Stimulated activated CD4-positive, alpha-beta T cell treated with anti-CD3 and anti-CD28 coated beads, Interleukin-1b, Interleukin-23, amount 100 ng/mL, for 24 hours (primary cell): ENCODE data around the gene DCLK1.

ENCODE experiments used
- DNase-seq, 4 experiments: peaks; one replicate each; pipeline ENCODE4 v3.0.0-alpha.2; 2020; ENCODE audit warnings: low read depth in 4 of 4, low spot score in 1 of 4

The DCLK1 gene

DNA sequence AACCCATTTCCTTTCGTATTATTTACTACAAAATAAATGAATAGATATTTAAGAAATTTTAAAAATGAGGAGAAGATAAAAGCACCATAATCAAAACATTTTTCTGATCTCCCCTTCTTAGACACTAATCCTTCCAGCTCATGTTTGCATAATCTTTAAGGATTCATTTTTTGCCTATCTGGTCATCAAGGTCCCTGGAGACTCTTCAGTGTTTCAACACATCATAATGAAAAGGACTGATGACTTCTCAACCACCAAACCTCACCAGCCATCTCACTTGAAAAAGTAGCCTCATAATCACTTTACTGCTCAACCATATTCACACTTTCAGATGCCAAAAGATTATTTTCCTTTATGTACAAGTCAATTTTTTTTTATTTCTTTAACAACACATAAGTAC, 80.1 kb downstream of the DCLK1 start:
- DNase-seq: no peak

DNA sequence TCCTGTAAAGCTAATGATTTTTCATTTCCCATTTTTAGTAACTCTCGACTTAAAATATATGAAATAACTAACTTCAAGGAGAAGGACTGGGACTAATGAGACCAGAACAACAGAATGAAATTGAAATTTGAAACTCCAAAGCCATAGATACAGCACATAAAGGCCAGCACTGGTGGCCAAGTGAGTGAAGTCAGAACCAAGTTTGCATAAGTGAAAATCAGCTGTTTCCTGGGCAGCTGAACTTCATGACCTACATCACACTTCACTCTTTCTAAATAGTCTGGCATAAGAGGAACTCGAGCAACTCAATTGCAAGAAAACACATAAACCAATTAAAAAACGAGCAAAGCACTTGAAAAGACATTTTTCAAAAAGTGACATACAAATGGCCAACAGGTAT, 84.5 kb downstream of the DCLK1 start:
- no peak for DNase-seq

DNA sequence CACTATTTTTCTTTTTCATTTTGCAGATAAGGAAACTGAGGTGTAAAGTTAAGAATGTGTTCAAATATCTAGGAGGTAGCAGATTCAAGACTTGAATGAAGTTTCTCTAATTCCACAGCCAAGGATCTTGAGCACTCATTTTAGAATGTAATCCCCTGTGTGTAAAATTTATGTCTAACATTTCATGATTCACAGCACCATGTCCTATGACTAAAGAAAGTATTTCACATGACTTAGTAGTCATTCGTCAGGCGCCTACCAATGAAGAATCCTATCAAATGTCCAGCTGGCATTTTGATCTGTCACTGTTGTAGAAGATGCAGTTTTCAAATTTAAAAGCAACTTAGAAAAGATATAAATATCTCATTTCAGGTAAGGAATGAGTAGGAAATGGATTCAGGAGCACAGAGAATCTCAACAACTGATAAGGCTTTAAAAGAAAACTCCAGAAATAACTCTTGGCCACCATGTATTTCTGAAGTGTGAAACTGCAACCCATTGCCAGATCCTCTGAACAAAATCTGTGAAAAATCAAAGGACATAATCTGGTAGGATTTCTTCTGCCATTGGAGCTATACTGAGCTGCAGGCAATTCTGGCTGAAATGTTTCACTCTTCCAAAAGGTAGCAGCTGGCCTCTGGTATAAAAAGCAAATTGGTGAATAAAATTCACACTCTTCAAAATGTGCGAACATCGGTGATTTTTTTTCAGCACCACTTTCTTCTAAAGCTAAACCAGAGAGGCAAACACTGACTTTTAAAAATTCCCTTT, 92.2 kb downstream of the DCLK1 start:
- no peak for DNase-seq

DNA sequence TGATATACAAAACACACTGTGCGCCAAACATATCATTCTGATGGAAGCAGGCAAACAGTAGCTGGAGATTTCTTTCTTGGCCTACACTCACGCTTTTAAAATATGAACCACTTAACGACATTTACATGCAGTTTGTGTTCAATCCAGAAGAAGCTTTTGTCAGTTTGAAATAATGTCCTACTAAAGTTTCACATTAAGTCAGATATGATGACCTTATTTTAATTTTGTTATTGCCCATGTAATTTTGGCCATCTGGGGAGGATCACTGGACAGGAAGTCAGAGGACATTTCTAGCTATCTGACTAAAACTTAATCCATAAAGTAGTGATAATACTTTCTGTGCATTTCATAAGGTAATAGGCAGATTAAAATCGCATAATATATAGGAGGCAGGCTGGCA, 98.1 kb downstream of the DCLK1 start:
- DNase-seq: no peak

DNA sequence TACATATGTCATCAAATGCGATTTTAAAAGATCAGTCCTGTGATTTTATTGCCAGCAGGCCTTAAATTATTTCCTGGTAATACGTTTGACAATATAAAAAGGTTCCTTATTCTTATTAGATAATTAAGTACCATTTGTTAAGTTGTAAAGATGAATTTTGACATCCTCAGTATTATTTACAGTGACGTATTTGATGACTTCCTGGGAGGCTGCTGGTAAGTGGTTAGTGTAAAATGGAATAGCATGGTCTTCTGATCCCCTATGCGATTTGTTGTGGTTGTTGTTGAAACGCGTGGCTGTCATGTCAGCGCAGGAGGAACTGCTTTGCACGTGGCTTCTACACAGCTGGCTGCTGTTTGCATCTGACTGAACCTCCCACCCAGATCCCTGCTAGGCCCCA, 99.7 kb downstream of the DCLK1 start:
- DNase-seq: no peak

DNA sequence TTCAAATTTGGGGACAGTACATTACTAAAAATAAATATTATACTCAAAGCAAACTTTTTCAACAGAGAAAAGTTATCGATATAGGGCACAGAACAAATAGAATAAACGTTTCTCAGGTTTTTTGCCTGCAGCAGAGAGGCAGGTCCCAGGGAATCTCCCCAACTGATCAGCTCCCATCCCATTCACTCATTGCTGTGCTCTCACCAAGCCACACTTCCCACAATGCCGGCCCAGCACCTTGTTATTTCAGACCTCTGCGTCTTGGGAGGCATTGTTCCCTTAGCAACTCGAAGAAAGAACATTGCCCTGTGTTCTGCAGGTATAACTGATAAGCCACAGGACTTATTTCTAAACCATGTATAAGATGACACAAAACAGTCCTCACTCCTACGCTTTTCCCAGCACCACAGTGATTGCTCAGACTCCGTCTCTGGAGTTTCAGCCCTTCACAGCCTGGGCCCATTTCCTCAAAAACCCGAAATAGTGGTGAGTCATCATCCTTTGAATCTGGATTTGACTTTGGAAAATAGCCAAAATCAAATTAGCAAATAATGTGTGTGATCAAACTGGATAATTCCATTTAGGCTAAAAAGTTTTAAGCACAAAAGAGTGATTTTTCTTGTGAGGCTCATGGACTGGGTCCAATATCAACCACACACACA, 100.4 kb downstream of the DCLK1 start:
- no peak for DNase-seq

DNA sequence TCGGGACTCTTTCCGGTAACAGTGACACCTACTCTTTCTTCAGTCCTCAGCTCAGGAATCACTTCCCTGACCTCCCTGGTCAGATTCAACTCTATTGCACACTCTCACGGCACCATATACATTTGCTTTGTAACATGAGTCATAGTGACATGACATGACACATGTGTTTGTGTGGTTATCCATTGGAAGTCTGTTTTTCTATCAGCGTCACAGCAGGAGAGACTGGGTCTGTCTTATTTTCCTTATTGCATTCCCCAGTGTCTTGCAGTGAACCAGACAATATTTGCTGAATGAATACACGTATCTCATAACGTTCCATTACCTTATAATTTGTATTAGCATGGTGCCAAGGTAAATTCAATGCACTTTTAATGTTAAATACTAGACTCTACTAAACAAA, 102.0 kb downstream of the DCLK1 start:
- no peak for DNase-seq

DNA sequence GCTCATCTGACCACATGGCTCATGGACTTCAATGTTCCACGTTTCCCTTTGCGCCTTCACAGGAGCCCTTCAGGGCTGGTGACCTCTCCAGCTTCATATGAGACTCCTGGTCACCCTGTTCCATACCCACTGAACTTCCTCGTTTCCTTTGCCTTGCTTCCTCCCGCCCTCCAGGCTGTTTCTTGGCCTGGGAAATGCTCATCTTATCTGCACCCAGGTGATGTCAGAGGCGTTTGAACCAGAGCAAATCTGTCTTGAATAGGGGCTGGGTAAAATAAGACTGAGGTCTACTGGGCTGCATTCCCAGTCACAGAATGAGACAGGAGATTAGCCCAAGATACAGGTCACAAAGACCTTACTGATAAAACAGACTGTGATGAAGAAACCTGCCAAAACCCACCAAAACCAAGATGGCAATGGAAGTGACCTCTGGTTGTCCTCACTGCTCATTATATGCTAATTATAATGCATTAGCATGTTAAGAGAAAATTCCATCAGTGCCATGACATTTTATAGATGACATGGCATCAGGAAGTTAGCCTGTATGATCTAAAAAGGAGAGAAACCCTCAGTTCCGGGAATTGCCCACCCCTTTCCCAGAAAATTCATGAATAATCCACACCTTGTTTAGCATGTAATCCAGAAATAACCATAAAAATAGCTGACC, 102.7 kb downstream of the DCLK1 start:
- no peak for DNase-seq

DNA sequence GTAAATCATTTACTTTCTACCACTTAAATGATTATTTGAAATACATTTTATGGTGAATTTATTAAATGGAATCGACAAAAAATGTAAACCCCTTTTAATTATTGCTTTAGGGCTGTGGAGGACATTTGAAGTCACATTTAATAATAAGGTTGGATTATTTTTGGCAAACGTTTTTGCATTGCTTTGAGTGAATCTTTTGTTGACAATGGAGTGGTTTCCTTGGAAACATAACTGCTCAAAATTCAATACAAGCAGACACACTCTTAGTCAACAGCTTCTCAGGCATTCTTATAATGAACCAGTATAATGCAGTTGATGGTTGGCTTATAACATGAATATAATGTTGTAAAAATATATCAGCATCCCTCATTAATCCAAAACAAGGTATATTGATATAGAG, 104.7 kb downstream of the DCLK1 start:
- DNase-seq: no peak

DNA sequence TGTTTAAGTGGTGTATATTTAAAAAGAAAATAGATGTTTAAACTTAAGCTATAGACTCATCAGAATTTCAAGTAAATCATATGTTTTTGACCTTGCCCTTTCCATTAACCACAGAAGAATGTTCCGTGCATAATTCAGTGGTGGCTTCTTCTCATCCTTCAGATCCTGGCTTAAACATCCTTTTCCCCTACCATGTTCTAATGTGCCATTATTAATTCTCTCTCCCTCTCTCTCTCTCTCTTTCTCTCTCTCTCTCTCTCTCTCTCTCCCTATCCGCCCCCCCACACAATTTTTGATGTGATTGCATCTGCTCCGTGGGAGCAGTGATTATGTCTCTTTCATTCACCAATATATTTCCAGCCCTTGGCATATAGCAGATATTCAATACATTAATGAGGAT, 116.4 kb downstream of the DCLK1 start:
- no peak for DNase-seq

DNA sequence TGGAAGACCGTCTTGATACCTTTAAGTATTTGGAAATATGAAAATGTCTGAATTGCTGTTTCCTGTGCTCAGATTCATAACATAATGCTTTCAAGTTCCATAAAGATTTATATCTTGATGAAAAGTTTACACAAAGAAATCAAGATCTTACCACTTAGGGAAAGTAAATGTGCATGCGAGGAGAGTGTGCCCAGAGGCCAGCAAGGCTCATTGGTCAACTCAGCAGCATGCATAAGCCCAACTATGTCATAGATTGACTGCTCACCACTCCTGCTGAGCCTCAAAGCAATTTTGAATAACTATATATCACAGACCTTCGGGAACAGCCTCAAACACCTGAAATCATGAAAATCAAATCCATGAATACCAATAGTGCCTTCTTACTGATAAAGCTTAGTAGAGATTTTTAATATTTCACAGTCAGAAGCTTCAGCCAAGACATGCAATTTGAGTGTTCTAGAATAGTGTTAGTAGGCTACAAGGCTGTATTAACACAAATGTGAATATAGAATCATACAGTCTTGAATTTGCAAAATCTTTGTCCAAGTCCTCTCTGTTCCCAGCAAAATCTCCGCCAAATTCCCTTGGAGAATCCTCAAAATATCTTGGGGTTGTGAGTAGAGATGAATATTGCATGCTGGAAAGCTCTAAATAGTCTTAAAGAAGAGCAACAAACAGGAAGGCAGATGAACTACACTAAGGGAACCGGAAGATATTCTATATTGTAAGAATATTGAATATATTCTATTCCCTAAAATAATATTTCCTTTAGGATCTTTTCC, 124.1 kb downstream of the DCLK1 start:
- DNase-seq: no peak

DNA sequence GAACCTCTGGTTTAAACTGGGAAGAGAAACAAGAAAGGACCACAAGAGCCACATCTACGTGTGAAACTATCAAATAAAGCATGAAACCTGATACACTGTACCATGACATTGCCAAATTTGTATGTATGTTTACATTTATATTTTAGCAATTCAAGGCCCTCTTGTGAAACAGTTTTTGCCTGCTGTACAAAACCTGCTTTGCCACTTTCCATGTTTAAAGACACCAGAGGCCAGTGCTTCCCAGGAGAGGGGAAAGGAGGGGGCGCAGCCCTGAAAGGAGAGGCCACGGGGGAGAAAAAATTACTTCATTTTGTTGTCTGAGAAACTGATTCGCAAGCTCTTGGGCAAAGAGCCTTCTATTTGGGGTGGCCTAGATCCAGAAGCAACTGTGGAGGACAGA, 124.8 kb downstream of the DCLK1 start:
- no peak for DNase-seq

DNA sequence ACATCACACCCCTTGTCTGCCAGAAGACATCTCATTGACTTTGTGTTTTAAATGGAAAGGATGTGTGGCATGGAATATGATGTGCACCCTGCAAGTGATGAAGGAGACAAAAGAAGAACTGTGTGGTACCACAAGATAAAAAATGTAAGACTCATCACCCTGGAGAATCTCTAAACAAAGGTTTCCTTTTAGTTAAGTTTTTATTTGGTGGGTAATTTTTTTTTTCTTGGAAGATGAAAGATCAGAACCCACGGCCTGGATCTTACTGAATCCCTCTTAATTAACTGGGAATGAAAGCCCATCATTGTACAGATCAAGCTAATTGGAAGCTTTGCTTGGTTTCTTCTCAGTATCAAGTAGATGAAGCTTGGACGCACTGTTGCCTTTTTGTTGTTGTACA, 129.6 kb downstream of the DCLK1 start:
- no peak for DNase-seq

DNA sequence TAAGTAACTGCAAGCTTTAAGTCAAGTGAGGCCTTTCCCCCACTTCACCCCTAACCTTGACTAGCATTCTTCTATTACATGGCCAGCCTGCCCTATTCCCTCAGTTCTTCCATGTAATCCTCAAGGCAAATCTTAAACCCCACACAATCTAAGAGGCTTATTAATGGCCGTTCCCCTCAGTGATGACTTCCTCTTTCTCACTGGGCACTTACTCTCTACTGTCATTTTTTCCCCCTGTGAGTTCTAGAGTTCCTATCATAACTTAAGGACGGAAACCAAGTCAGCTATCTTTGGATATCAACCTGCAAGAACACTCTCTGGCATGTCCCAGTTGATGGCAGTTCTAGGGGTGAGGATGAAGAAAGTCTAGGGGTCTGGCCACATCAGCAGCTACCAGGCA, 131.2 kb downstream of the DCLK1 start:
- no peak for DNase-seq

DNA sequence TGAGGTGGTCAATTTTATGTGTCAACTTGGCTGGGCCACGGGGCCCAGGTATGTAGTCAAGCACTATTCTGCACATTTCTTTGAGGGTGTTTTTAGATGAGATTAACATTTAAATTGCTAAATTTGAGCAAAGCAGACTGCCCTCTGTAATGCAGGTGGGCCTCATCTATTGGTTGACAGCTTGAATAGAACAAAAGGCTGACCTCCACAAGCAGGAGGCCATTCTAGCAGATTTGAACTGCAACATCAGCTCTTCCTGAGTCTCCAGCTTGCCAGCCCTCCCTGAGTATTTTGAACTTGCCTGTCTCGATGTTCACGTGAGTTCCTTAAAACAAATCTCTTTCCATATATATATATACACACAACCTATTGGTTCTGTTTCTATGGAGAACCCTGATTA, 134.8 kb downstream of the DCLK1 start:
- no peak for DNase-seq

DNA sequence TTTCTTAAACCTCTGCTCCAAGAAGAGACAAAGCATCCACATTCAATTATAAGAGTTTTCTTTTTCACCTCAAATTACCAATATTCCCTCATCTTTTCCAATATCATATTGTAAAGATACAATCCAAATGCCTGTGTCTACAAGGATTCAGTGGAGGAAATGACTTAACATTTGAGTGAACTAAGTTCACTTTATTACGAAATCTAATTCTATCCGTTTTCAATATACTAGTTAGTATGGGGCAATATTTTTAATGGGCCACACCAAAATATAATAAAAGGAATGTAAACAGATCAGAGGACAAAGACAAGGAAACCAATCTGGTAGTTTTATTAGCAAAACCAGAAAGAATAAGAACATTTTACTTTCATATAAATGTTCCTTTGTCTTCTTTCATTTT, 136.0 kb downstream of the DCLK1 start:
- DNase-seq: no peak

DNA sequence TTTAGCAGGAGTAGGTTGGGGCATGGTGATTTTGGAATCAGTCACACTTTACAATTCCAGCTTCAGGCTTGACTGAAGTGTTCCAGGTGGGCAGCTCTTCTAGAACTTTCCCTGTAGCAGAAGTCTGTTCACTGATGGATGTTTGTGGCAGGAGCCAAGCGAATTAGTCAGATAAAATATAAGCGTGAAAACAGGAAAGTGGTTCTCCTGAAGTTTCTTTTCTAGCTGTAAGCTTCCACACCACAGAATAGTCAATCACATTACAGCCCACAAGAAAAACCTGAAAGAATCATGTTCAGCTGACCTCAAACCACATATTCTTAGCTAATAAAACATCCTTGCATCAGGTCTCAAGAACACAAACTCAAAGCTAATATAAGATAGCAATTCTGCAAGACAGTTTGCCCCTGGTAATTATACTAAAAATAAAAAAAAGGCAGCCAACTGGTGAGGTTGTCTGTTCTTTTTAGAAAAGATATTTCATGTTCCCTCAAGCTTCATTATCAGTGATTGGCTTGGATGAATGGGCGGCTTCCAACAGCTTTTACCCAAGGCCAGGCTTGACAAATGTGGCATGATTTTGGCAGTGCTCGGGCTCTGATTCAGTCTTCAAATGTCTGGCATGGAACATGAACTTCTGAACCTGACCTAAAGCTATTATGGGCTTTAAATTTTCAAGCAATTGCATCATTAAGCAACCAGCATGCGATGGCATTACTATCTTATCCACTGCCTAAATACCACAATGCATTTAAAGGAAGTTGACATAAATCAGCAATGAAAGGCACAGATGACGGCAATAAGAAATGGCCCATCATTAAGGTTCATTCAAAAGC, 136.8 kb downstream of the DCLK1 start:
- no peak for DNase-seq

DNA sequence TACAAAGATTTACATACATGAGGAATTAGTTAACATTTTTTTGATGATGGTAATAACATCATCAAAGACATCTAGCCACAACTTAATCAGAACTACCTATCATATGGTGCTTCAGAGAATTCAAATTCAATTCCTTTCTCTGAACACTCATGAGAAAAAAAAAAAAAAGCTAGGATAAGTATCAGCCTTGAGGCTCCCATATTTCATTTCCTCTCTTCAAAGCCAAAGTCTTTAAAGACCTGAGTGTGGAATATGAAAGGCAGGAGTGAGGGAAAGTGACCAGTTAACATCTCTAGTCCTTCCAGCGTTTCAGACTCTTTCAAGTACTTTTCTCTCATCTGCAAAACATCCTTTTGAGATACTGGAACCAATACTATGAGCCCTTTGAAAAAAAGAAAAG, 137.5 kb downstream of the DCLK1 start:
- DNase-seq: no peak

DNA sequence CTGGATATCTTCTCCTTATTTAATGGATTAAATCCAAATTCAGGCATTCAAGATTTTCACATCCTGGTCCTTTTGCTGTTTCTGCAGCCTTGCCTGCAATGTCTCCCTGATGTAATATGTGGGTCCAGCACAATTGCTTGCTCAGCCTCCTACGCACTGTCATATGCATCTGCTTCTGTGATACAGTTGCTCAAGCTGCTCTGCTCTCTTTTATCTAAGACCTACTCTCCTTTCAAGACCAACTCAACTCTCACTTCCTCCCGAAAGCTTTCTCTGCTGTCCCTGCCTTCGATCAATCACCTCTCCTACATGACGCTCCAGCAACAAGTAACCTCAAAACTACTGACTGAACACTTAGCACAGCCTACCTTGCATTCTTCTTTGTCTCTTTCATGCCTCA, 138.2 kb downstream of the DCLK1 start:
- DNase-seq: no peak

DNA sequence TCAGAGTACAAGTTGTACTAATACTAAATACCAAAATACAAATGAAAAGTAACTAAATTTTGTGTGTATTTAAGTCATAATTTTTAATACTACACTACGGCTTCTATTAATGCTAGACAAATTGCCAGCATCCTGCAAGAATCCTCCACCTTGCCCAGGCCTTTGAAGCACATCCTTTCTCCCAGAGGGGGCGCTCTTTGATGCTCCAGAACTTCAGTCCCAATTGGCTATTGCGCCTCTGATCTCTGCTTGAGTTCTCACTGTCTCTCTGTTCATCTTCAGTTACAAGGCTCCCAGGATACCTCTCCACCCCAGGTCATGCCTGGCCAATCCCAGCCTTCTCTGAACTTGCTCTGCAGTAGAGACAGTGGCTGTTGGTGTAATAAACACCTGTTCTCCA, 141.0 kb downstream of the DCLK1 start:
- no peak for DNase-seq

DNA sequence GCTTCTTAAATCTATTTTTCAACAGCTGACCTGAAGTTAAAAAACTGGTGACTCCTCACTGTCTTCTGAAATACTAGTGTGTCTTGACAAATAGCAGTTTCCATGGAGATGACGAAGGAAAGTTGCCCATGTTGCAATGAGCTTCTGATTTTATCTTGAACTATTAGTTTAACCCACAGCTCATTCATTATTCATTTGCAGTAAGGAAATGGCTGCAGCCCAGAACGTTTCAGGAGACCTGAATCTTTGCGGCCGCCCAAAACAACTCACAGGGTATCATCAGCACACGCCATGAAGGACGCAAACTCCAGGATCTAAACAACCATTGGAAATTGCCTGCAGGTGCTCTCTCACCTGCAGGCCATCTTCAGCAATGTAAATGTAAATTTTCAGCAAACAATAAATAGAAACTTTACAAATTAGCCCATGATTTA, 142.5 kb downstream of the DCLK1 start:
- DNase-seq: no peak
